ENCODE data around the gene TGIF2. TPM values are rescaled to one million over a fixed set of nuclear protein-coding genes. Genes with fewer than 3 reads are reported as not detected.
"Not testable (repeated sequence)": the region's sequence is repeated elsewhere in the genome, so short reads cannot be mapped to it uniquely, and the experiment has no call there.

Gene TGIF2
- polyA plus RNA-seq, 3 donors from 2014 or later, result 12.3 to 16.1 (median 14.9) TPM

DNA sequence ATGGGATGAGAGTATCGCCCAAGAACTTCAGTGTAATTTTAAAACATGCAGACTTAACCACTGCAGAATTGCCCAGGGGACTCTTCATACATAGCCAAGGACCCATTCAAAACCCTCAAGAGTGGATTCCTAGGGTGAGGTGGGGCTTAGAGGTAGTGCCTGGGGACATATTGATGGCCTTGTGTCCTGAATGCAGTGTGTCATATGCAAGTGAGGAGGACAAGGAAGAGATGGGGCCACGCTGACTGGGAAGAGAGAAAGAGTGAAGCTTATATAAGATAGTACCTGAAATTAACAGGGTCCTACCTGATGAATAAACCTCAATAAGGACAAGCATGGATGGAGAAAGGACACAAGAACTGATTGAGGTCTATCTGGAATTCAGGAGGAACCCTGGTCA is 18.1 kb upstream of the TGIF2 start:
- Mint-ChIP-seq H3K4me3 (no peak overlapping the region), H3K27ac (no peak overlapping the region), H3K4me1 (peaks cover 7 to 9% of the 10 kb centered on the region in 2 donors), H3K36me3 (no peaks in the 10 kb centered on the region), H3K27me3 (ENCODE audit: low read depth in 3 of 3) (peaks cover 0 to 3% (median 0%) of the 10 kb centered on the region in 3 donors), H3K9me3 (no peaks in the 10 kb centered on the region)
- DNase-seq, result no peak

DNA sequence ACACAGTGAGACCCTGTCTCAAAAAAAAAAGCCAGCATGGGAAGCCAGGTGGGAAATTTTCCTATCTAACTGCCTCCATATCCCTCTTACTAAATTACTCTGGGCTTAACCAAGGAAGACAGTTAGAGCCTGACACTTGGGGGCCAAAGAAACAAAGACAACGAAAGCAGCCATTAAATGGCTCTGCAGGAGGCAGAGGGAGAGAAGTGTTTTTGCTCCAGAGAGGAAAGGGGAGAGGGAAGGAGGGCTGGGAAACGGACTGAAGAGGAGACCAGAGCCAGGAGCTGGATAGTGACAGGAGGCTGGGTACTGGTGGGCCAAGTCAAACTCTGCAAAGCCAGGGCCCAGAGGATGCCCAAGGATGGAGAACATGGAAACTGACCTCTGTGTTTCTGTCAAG is 10.7 kb upstream of the TGIF2 start:
- no peak for DNase-seq
- peaks cover 0 to 4% (median 0%) of the 10 kb centered on the region in 3 donors for H3K36me3 Mint-ChIP-seq
- peaks cover 25 to 29% of the 10 kb centered on the region in 2 donors for H3K4me1 Mint-ChIP-seq
- H3K4me3 Mint-ChIP-seq, result peak overlapping the region in 1 of 5 donors; percentile 13
- H3K27ac Mint-ChIP-seq, result peak overlapping the region in 5 of 6 donors; percentile 17 to 100 (median 95)
- H3K9me3 Mint-ChIP-seq, result peaks cover 10 to 27% (median 23%) of the 10 kb centered on the region in 6 donors
- H3K27me3 Mint-ChIP-seq (ENCODE audit: low read depth in 3 of 3), result peaks cover 19 to 37% (median 32%) of the 10 kb centered on the region in 3 donors

DNA sequence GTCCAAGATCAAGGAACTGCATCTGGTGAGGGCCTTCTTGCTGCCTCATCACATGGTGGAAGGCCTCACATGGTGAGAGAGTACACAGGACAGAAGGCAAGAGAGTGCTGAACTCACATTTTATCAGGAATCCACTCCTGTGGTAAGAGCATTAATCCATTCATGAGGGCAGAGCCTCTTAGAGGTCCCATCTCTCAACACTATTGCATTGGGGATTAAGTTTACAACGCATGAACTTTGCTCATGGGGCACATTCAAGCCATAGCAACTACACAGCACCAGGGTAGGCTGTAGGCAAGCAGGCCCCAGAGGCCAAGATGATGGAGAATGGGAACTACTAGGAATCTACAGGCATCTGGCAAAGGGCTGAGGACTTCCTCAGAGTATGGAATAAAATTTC is 10.0 kb upstream of the TGIF2 start:
- no peak for DNase-seq
- H3K9me3 Mint-ChIP-seq, result peaks cover 10 to 27% (median 23%) of the 10 kb centered on the region in 6 donors
- peak overlapping the region; percentile 88 to 100 (median 96) for H3K27ac Mint-ChIP-seq
- peak overlapping the region in 3 of 5 donors; percentile 35 to 73 (median 40) for H3K4me3 Mint-ChIP-seq
- H3K36me3 Mint-ChIP-seq, result peaks cover 0 to 4% (median 0%) of the 10 kb centered on the region in 3 donors
- H3K27me3 Mint-ChIP-seq (ENCODE audit: low read depth in 3 of 3), result peaks cover 19 to 37% (median 32%) of the 10 kb centered on the region in 3 donors
- H3K4me1 Mint-ChIP-seq, result peaks cover 25 to 29% of the 10 kb centered on the region in 2 donors

DNA sequence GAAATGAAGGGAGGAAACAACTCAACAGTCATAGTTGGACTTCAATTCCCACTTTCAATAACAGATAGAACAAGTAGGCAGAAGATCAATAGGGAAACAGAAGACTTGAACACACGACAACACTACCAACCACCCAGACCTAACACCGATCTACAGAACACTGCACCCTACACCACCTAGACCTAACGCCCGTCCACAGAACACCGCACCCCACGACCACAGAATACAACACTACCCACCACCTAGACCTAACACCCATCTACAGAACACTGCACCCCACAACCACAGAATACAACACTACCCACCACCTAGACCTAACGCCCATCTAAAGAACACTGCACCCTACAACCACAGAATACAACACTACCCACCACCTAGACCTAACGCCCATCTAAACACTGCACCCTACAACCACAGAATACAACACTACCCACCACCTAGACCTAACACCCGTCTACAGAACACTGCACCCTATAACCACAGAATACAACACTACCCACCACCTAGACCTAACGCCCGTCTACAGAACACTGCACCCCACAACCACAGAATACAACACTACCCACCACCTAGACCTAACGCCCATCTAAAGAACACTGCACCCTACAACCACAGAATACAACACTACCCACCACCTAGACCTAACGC is 9.2 kb upstream of the TGIF2 start:
- H3K27ac Mint-ChIP-seq, result peak overlapping the region; percentile 88 to 100 (median 96)
- not testable (repeated sequence) for H3K36me3 Mint-ChIP-seq
- peaks cover 10 to 27% (median 23%) of the 10 kb centered on the region in 6 donors for H3K9me3 Mint-ChIP-seq
- H3K4me3 Mint-ChIP-seq, result peak overlapping the region; percentile 10 to 73 (median 57)
- peaks cover 19 to 37% (median 32%) of the 10 kb centered on the region in 3 donors for H3K27me3 Mint-ChIP-seq (ENCODE audit: low read depth in 3 of 3)
- peaks cover 25 to 29% of the 10 kb centered on the region in 2 donors for H3K4me1 Mint-ChIP-seq
- peak; percentile 76 to 84 (median 83) for DNase-seq

DNA sequence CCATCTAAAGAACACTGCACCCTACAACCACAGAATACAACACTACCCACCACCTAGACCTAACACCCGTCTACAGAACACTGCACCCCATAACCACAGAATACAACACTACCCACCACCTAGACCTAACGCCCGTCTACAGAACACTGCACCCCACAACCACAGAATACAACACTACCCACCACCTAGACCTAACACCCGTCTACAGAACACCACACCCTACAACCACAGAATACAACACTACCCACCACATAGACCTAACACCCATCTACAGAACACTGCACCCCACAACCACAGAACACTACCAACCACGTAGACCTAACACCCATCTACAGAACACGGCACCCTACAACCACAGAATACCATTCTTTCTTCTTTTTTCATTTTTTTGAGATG is 8.7 kb upstream of the TGIF2 start:
- H3K27ac Mint-ChIP-seq, result peak overlapping the region; percentile 83 to 97 (median 94)
- peak overlapping the region; percentile 36 to 69 (median 44) for H3K4me3 Mint-ChIP-seq
- H3K4me1 Mint-ChIP-seq, result peaks cover 25 to 29% of the 10 kb centered on the region in 2 donors
- H3K9me3 Mint-ChIP-seq, result peaks cover 10 to 27% (median 23%) of the 10 kb centered on the region in 6 donors
- not testable (repeated sequence) for H3K36me3 Mint-ChIP-seq
- peak; percentile 84 to 88 (median 87) for DNase-seq
- peaks cover 19 to 37% (median 32%) of the 10 kb centered on the region in 3 donors for H3K27me3 Mint-ChIP-seq (ENCODE audit: low read depth in 3 of 3)

DNA sequence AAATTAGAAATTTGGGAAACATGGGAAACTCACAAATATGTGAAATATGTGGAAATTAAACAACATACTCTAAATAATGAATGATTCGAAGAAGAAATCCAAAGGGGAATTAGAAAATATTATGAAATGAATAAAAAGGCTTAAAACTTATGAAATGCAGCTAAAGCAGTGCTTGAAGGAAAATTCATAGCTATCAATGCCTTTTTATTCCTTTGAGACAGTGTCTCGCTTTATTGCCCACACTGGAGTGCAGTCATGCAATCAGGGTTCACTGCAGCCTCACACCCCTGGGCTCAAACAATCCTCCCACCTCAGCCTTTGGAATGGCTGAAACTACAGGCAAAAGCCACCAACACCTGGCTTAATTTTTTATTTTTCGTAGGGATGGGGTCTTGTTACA is 7.9 kb upstream of the TGIF2 start:
- H3K27me3 Mint-ChIP-seq (ENCODE audit: low read depth in 3 of 3), result peaks cover 19 to 37% (median 32%) of the 10 kb centered on the region in 3 donors
- H3K4me1 Mint-ChIP-seq, result peaks cover 25 to 29% of the 10 kb centered on the region in 2 donors
- H3K36me3 Mint-ChIP-seq, result peaks cover 0 to 4% (median 0%) of the 10 kb centered on the region in 3 donors
- H3K27ac Mint-ChIP-seq, result peak overlapping the region; percentile 83 to 97 (median 94)
- H3K4me3 Mint-ChIP-seq, result no peak overlapping the region
- H3K9me3 Mint-ChIP-seq, result peaks cover 10 to 27% (median 23%) of the 10 kb centered on the region in 6 donors
- no peak for DNase-seq

DNA sequence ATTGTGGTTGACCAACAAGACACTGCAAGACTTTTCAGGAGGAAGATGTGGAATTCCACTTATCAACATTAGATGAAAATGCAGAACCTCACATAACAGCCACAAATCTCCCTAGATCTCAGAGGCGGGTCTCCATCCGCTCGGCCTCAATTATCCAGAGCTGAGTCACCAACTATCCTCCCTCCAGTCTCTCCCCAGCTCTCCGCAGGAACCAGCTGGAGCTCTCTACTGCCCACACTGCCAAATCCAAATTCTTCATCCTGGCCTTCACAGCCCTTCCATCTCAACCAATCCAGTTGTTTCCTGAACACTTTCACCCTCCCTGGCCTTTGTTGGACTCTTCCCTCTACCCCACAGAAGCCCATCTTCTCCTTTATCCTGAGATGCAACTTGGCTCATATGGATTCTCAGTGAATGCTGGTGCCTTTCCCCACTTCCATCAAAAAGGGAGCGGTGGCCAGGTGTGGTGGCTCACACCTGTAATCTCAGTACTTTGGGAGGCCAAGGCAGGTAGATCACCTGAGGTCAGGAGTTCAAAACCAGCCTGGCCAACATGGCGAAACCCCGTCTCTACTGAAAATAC is 3.5 kb upstream of the TGIF2 start:
- H3K27me3 Mint-ChIP-seq (ENCODE audit: low read depth in 3 of 3), result peaks cover 11 to 28% (median 20%) of the 10 kb centered on the region in 3 donors
- H3K36me3 Mint-ChIP-seq, result no peaks in the 10 kb centered on the region
- H3K4me1 Mint-ChIP-seq, result peaks cover 21 to 23% of the 10 kb centered on the region in 2 donors
- no peak for DNase-seq
- H3K27ac Mint-ChIP-seq, result peak overlapping the region; percentile 12 to 66 (median 37)
- no peak overlapping the region for H3K4me3 Mint-ChIP-seq
- H3K9me3 Mint-ChIP-seq, result peaks cover under 1 to 8% (median 5%) of the 10 kb centered on the region in 6 donors

DNA sequence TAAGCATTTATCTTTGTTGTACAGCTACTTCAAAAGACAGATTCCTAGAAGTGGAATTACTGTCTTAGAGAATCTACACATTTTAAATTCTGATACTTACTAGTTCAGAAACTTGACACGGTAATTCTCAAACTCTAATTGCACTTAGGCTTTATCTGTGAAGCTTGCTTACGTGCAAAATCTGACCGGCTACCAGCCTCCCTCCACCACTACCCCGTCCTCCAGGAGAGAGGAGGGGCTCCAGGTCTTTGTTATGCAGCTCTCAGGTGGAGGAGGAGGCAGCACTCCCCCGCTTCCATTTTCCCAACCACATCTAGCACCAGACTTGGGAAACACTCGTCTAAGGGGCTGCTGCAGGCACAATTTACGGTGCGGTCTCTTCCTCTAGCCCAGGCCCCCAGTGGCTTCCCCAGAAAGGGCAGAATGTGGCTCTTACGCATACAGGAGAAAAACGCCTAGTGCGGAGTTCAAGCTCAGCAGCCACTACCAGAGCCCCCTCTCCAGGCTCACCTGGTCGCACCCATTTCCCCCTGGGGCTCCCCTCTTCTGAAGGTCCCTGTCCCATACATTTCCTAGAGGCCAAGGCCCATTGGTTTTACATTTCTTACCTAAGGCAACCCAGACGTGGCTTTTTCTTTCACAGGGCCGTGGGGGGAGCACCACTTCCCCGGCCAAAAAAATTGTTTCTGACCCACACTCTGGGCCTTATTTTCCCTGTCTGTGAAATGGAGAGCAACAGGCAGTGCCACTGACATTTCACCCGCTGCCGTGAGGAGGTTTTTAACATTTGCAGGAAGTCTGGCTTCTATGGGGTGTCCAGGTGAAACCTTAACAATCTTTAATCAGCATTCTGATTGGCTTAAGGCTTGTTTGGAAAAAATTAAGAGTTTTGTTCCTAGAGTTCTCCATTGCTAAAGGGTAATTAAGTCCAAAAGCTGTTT is 1.6 kb upstream of the TGIF2 start:
- H3K36me3 Mint-ChIP-seq, result no peaks in the 10 kb centered on the region
- H3K9me3 Mint-ChIP-seq, result no peaks in the 10 kb centered on the region
- peaks cover 27 to 31% of the 10 kb centered on the region in 2 donors for H3K4me1 Mint-ChIP-seq
- peak overlapping the region; percentile 84 to 90 (median 85) for H3K4me3 Mint-ChIP-seq
- DNase-seq, result no peak
- peaks cover 9 to 24% (median 17%) of the 10 kb centered on the region in 3 donors for H3K27me3 Mint-ChIP-seq (ENCODE audit: low read depth in 3 of 3)
- H3K27ac Mint-ChIP-seq, result peak overlapping the region; percentile 91 to 99 (median 96)

DNA sequence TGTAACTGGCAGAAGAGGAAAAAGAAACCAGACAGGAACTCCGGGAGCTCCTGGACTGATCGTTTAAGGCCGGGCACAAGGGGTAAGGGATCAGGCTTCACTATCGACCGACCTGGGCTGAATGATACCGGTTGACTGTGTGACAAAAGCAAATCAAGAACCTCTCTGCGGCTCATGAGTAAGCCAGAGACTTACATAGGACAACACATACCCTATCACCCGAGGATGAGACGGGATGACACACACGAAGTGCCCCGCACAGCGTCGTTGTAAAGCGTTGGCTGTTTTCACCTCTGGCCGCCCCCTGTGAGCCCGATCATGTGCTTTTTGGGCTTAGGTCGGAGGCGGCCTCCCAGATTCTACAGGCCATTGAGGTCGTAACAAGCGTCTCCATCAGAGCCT is 695 bp upstream of the TGIF2 start:
- Mint-ChIP-seq H3K9me3 (no peaks in the 10 kb centered on the region), H3K27ac (peak overlapping the region; percentile 91 to 99 (median 96)), H3K4me1 (peaks cover 27 to 31% of the 10 kb centered on the region in 2 donors), H3K27me3 (ENCODE audit: low read depth in 3 of 3) (peaks cover 7 to 24% (median 16%) of the 10 kb centered on the region in 3 donors), H3K4me3 (peak overlapping the region; percentile 84 to 90 (median 85)), H3K36me3 (no peaks in the 10 kb centered on the region)
- DNase-seq, result peak in 1 of 3 donors; percentile 67

DNA sequence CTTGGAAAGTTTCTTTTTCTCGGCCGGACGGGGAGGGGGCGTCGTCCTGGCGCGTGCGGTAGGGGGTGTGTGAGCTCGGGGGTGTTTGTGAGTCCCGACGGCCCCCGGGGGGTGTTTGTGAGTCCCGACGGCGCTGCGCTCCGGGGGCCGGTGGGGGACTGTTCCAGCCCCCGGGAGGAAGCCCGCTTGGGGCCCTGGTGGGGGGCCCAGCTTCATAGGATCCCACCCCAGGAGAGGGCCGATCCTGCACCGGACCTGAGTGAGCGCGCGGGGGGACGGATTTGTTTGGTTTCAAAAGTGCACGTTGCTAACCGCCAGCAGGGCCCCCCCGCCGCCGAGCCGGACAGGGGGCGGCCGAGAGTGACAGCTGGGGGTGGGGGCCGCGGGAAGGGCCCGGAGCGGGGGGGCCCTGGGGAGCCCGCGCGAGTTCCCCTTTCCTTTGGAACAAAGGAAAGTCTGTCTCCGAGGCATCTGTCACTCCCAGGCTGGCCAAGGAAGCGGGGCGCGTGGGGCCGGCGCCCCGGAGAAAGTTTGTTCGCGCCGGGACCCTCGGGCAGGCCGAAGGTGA is 485 bp downstream of the TGIF2 start:
- H3K27me3 Mint-ChIP-seq (ENCODE audit: low read depth in 3 of 3), result peaks cover 7 to 24% (median 16%) of the 10 kb centered on the region in 3 donors
- peak overlapping the region; percentile 40 to 93 (median 59) for H3K4me3 Mint-ChIP-seq
- no peaks in the 10 kb centered on the region for H3K9me3 Mint-ChIP-seq
- H3K4me1 Mint-ChIP-seq, result peaks cover 27 to 31% of the 10 kb centered on the region in 2 donors
- DNase-seq, result peak in 2 of 3 donors; percentile 47 to 60
- H3K36me3 Mint-ChIP-seq, result no peaks in the 10 kb centered on the region
- peak overlapping the region; percentile 12 to 91 (median 71) for H3K27ac Mint-ChIP-seq

DNA sequence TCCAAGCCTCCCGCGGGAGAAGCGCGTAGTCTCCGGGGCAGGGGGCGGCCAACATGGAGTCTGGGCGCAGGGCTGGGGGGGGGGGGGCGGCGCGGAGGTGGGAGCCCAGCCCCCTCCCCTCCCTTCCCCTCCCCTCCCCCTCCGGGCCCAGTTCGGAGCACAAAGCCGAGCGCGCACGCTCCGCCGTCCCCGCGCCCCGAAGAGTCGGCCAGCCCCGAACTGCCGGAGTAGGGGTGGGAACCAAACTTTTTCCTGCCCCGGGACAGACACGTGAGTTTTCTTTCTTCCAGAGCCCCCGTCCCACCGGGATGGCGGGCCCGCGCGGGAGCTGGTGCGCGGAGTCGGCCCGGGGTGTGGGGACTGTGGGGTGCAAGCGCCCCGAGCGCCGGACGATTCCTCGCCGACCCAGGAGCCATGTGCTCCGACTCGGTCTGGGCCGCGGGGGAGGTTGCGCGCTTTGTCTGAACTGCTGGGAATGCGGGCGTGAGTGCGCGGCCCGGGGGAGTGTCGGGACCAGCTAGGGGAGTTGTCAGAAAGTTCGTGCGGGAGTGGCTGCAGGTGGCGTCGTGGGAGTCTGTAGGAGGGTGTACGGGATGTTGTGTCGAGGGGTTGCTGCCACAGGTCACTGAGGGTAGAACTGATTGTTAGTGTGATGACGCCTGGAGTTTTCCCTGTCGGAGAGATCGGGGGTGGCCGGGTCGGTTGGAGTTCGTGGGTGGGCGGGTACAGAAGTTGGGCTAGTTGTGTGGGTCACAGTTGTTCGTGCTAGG is 1.2 kb downstream of the TGIF2 start:
- H3K4me1 Mint-ChIP-seq, result peaks cover 27 to 31% of the 10 kb centered on the region in 2 donors
- H3K36me3 Mint-ChIP-seq, result no peaks in the 10 kb centered on the region
- peaks cover 7 to 24% (median 16%) of the 10 kb centered on the region in 3 donors for H3K27me3 Mint-ChIP-seq (ENCODE audit: low read depth in 3 of 3)
- peak overlapping the region; percentile 82 to 97 (median 94) for H3K27ac Mint-ChIP-seq
- DNase-seq, result peak; percentile 44 to 53 (median 44)
- no peaks in the 10 kb centered on the region for H3K9me3 Mint-ChIP-seq
- H3K4me3 Mint-ChIP-seq, result peak overlapping the region; percentile 91 to 94 (median 93)

DNA sequence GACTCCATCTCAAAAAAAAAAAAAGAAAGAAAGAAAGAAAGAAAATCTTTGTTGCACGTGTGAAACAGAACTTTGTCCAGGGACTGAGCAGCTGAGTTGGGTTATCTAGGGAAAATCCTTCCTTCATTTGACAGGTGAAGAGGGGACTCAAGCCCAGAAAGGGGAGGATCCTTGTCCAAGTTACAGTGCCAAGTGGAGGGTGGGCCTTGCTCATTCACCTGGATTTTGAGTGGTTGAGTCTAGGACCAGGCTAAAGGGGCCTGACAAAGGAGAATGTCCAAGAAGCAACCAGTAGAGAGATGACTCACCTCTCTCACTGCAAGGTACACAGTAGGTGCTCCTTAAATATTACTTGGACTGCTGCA is 2.7 kb downstream of the TGIF2 start:
- peaks cover 27 to 31% of the 10 kb centered on the region in 2 donors for H3K4me1 Mint-ChIP-seq
- H3K27me3 Mint-ChIP-seq (ENCODE audit: low read depth in 3 of 3), result peaks cover 7 to 23% (median 16%) of the 10 kb centered on the region in 3 donors
- no peaks in the 10 kb centered on the region for H3K9me3 Mint-ChIP-seq
- H3K36me3 Mint-ChIP-seq, result peaks cover 6 to 7% (median 6%) of the 10 kb centered on the region in 3 donors
- H3K4me3 Mint-ChIP-seq, result peak overlapping the region in 3 of 5 donors; percentile 21 to 91 (median 49)
- peak overlapping the region; percentile 14 to 97 (median 86) for H3K27ac Mint-ChIP-seq
- no peak for DNase-seq
